Liver (tissue), 3 donors: ENCODE results near the gene HEATR5A.

Source experiments
- CTCF ChIP-seq: fragments of 150-350 bp; IDR thresholded peaks from 2 replicates; pipeline ENCODE4 v1.5.1; 2017; ENCODE audit warnings: improper control_type of control experiment, low read depth, low read length; ENCODE audit not compliant: missing input control
- EGR1 ChIP-seq, 2 donors: IDR thresholded peaks; 2 replicates each; pipeline ENCODE4 v1.6.1; 2016 to 2018; ENCODE audit warnings: antibody characterized with exemption in 2 of 2, low read depth in 2 of 2
- FOXA1 ChIP-seq: IDR thresholded peaks from 2 replicates; pipeline ENCODE4 v1.6.1; 2016; ENCODE audit warnings: antibody characterized with exemption
- HNF4A ChIP-seq, 2 donors: conservative IDR thresholded peaks; 2 replicates each; pipeline ENCODE4 v1.6.1; 2016; ENCODE audit warnings: antibody characterized with exemption in 2 of 2, mild to moderate bottlenecking in 2 of 2
- MAX ChIP-seq: IDR thresholded peaks from 2 replicates; pipeline ENCODE4 v1.6.1; 2016; ENCODE audit warnings: antibody characterized with exemption
- REST ChIP-seq: IDR thresholded peaks from 2 replicates; pipeline ENCODE4 v1.6.1; 2016; ENCODE audit warnings: antibody characterized with exemption, mild to moderate bottlenecking
- SP1 ChIP-seq: IDR thresholded peaks from 2 replicates; pipeline ENCODE4 v1.6.1; 2018; ENCODE audit warnings: antibody characterized with exemption, mild to moderate bottlenecking
- YY1 ChIP-seq: IDR thresholded peaks from 2 replicates; pipeline ENCODE4 v1.6.1; 2016; ENCODE audit warnings: antibody characterized with exemption, mild to moderate bottlenecking
- ZBTB33 ChIP-seq: IDR thresholded peaks from 2 replicates; pipeline ENCODE4 v1.6.1; 2016; ENCODE audit warnings: antibody characterized with exemption
- donor health status: healthy.
- donor health status: healthy.

- no peak for TF ChIP-seq REST
- no peak for TF ChIP-seq EGR1 (IDR thresholded peaks at IDR 0.05; ENCODE audit: low read depth in 2 of 2)
- no peak for TF ChIP-seq CTCF
- no peak for TF ChIP-seq HNF4A (conservative IDR thresholded peaks at IDR 0.05)
- TF ChIP-seq SP1 = no peak
- TF ChIP-seq ZBTB33 = no peak
- TF ChIP-seq MAX = no peak
- TF ChIP-seq YY1 = no peak
- TF ChIP-seq FOXA1 = no peak
Measured at GRCh38 chr14:31410048-31410650, 10.2 kb downstream of the HEATR5A start.
